HepG2 (cell line): ENCODE results near the gene C21orf91. TPM values are rescaled to one million over a fixed set of nuclear protein-coding genes. Genes with fewer than 3 reads are reported as not detected.

Experiments used
- ATAC-seq: fragments of 200-7000 bp; cut with Tn5 transposase; 3 replicates; pipeline ENCODE4 v1.9.1; 2020; ENCODE audit warnings: mild to moderate bottlenecking, moderate library complexity
- BruUV-seq: library from RNA; stranded (reverse); fragments of 400-500 nt; replicated peaks from 2 replicates; lab custom pipeline; 2021; lab: Mats Ljungman, UMichigan
- CTCF ChIA-PET: fragments of 300-600 bp; formaldehyde crosslinking; extraction: SDS; loops from one replicate; lab custom pipeline; 2021; ENCODE audit warnings: low total read pairs, inconsistent platforms, low intra/inter-chr PET ratio; lab: Yijun Ruan, JAX
- POLR2A ChIA-PET: fragments of 350-600 bp; sonication (Branson Sonifier 250); formaldehyde crosslinking; loops from one replicate; lab custom pipeline; 2020; ENCODE audit warnings: antibody characterized with exemption, inconsistent platforms; lab: Yijun Ruan, JAX
- DNase-seq: peaks from one replicate; pipeline ENCODE4 v3.0.0-alpha.2; 2015; ENCODE audit warnings: low spot score
- FAIRE-seq: peaks from 3 replicates; lab custom pipeline; 2011; peaks lifted over from hg19 to GRCh38; lab: Jason Lieb, UNC
- H2AFZ ChIP-seq: one replicate; pipeline ENCODE4 v1.6.1; 2011; ENCODE audit warnings: low read length, inconsistent platforms
- H3K27ac ChIP-seq: fragments of 300-600 bp; 3 replicates; pipeline ENCODE4 v1.8.0; 2011; ENCODE audit warnings: mixed run types, mild to moderate bottlenecking, mixed read lengths, low read length, inconsistent platforms; ENCODE audit not compliant: insufficient read depth; ENCODE audit errors: extremely low read length
- H3K27me3 ChIP-seq, 2 experiments: fragments of 200-600 bp in 1 of 2; 2 replicates in 1 of 2; 3 replicates in 1 of 2; pipeline versions ENCODE4 v1.6.0 to v1.8.0; 2011; ENCODE audit warnings: low read length in 2 of 2, mild to moderate bottlenecking in 2 of 2, moderate library complexity in 2 of 2, inconsistent platforms in 1 of 2; ENCODE audit not compliant: insufficient read depth in 2 of 2, control insufficient read depth in 1 of 2
- H3K36me3 ChIP-seq, 2 experiments: fragments of 200-600 bp in 1 of 2; replicated peaks in 1 of 2; 2 replicates in 1 of 2; 3 replicates in 1 of 2; pipeline versions ENCODE4 v1.5.1 to v1.8.0; 2011; ENCODE audit warnings: low read length in 2 of 2, inconsistent platforms in 1 of 2; ENCODE audit not compliant: insufficient read depth in 2 of 2, control insufficient read depth in 1 of 2
- H3K4me1 ChIP-seq: 2 replicates; pipeline ENCODE4 v1.5.1; 2012; ENCODE audit warnings: low read length, inconsistent platforms; ENCODE audit not compliant: insufficient read depth
- H3K4me2 ChIP-seq: 2 replicates; pipeline ENCODE4 v1.6.0; 2011; ENCODE audit warnings: low read depth, low read length, inconsistent platforms
- H3K4me3 ChIP-seq, 3 experiments: fragments of 200-600 bp in 1 of 3; sonication (generic), shearing (Covaris generic) in 1 of 3; replicated peaks in 1 of 3; 2 replicates each; pipeline ENCODE4 v1.5.1; 2011 to 2016; ENCODE audit warnings: low read length in 3 of 3, inconsistent platforms in 2 of 3, low read depth in 2 of 3, mild to moderate bottlenecking in 2 of 3, control low read depth in 1 of 3, mixed read lengths in 1 of 3; ENCODE audit not compliant: insufficient read depth in 1 of 3
- H3K79me2 ChIP-seq: one replicate; pipeline ENCODE4 v1.6.1; 2011; ENCODE audit warnings: low read length, inconsistent platforms; ENCODE audit not compliant: insufficient read depth
- H3K9ac ChIP-seq: 2 replicates; pipeline ENCODE4 v1.6.0; 2011; ENCODE audit warnings: mild to moderate bottlenecking, low read depth, low read length, inconsistent platforms; ENCODE audit not compliant: insufficient read depth
- H3K9me3 ChIP-seq: 2 replicates; pipeline ENCODE4 v1.5.1; 2012; ENCODE audit warnings: mild to moderate bottlenecking, low read length
- H4K20me1 ChIP-seq: 2 replicates; pipeline ENCODE4 v1.6.0; 2011; ENCODE audit warnings: inconsistent platforms, mild to moderate bottlenecking, low read length, moderate library complexity; ENCODE audit not compliant: insufficient read depth
- HOXA7 ChIP-seq: sonication (generic); formaldehyde crosslinking; IDR thresholded peaks from 2 replicates; pipeline ENCODE4 v1.8.1; 2022; ENCODE audit warnings: mild to moderate bottlenecking, missing genetic modification reagents, moderate library complexity
- PRDM4 ChIP-seq: sonication (generic); formaldehyde crosslinking; IDR thresholded peaks from 2 replicates; pipeline ENCODE4 v1.9.0; 2021; ENCODE audit warnings: missing genetic modification reagents, borderline replicate concordance
- ZBTB33 ChIP-seq: sonication (generic); formaldehyde crosslinking; IDR thresholded peaks from 2 replicates; pipeline ENCODE4 v1.4.0; 2020; ENCODE audit warnings: missing genetic modification reagents
- ZHX1 ChIP-seq: sonication (generic); formaldehyde crosslinking; IDR thresholded peaks from 2 replicates; pipeline ENCODE4 v1.8.1; 2022; ENCODE audit warnings: low read depth, mild to moderate bottlenecking, missing genetic modification reagents
- ZNF318 ChIP-seq: sonication (generic); formaldehyde crosslinking; IDR thresholded peaks from 2 replicates; pipeline ENCODE4 v1.4.0; 2020; ENCODE audit warnings: mild to moderate bottlenecking, missing genetic modification reagents
- ZNF33A ChIP-seq: sonication (generic); formaldehyde crosslinking; IDR thresholded peaks from 2 replicates; pipeline ENCODE4 v1.5.1; 2020; ENCODE audit warnings: missing genetic modification reagents, mild to moderate bottlenecking, moderate library complexity, borderline replicate concordance
- ZNF530 ChIP-seq: sonication (generic); formaldehyde crosslinking; IDR thresholded peaks from 2 replicates; pipeline ENCODE4 v1.5.0; 2020; ENCODE audit warnings: low read depth, mild to moderate bottlenecking, missing genetic modification reagents
- WGBS: methylation state at CpG from one replicate; pipeline ENCODE4 v1.1.6; 2017; ENCODE audit warnings: low lambda C conversion rate; 5-methylcytosine and 5-hydroxymethylcytosine counted together
- in situ Hi-C: cut with HindIII; loops from 2 replicates; pipeline ENCODE4 v1.10.0; 2017; ENCODE audit warnings: low pct_unique_long_range_greater_than_20kb; ENCODE audit not compliant: extremely low pct_ligation_motif_present
- intact Hi-C: fragments of 100-400 bp; cut with micrococcal nuclease; formaldehyde crosslinking; loops from one replicate; pipeline ENCODE4 v1.10.0; 2022; ENCODE audit not compliant: unreplicated experiment
- polyA plus RNA-seq, 8 experiments: library from polyadenylated mRNA; depleted of rRNA in 3 of 8; stranded (reverse) in 7 of 8; unstranded in 1 of 8; fragments of >200 nt; fragmentation: Illumina TruSeq in 4 of 8; extraction: Trizol in 4 of 8; gene quantifications; 2 replicates each; pipeline versions ENCODE4 v1.2.1 to v1.2.3, GENCODE V29; 2011 to 2016; ENCODE audit warnings: low read depth in 4 of 8, missing spikeins in 1 of 8, mixed read lengths in 1 of 8; ENCODE audit not compliant: insufficient read depth in 1 of 8
- total RNA-seq, 5 experiments: library from RNA; depleted of rRNA; stranded (reverse); fragments of >200 nt; fragmentation: Illumina TruSeq; extraction: Trizol; gene quantifications; 2 replicates each; pipeline ENCODE4 v1.2.3, GENCODE V29; 2016; ENCODE audit warnings: low read depth in 1 of 5

The C21orf91 gene
- total and polyA plus RNA-seq, 2 of the 13 experiments (the other 11 are each of a cell fraction or from before 2014, with no cell fraction given), result 2.9 to 7.8 TPM

GRCh38 chr21:17805966-17806365 is 13.2 kb downstream of the C21orf91 start:
- ATAC-seq (no peak), FAIRE-seq (no peak), DNase-seq (no peak)
- WGBS, result 98% methylated on average over 4 of the region's 4 CpGs
- intact Hi-C loops, result no loop called here
- POLR2A ChIA-PET, result no interaction called here
- Histone ChIP-seq H4K20me1 (no peaks in the 10 kb centered on the region), H2AFZ (no peak overlapping the region), H3K4me2 (no peak overlapping the region), H3K9ac (no peak overlapping the region), H3K27ac (no peak overlapping the region), H3K4me1 (no peaks in the 10 kb centered on the region), H3K36me3 (peaks cover 5 to 29% of the 10 kb centered on the region in 2 experiments; a peak in 4 of 5 replicates), H3K4me3 (no peak overlapping the region), H3K79me2 (no peaks in the 10 kb centered on the region), H3K9me3 (peaks cover 15% of the 10 kb centered on the region), H3K27me3 (no peaks in the 10 kb centered on the region)
- in situ Hi-C loops, result no loop called here
- CTCF ChIA-PET, result no interaction called here
- BruUV-seq, result no TSS peak
- no peak for TF ChIP-seq HOXA7 (CRISPR knock-in tag)
- no peak for TF ChIP-seq ZBTB33
- no peak for TF ChIP-seq ZNF530 (CRISPR knock-in tag)
- TF ChIP-seq PRDM4 (CRISPR knock-in tag), result no peak
- TF ChIP-seq ZHX1 (CRISPR knock-in tag), result no peak
- no peak for TF ChIP-seq ZNF318 (CRISPR knock-in tag)
- TF ChIP-seq ZNF33A (CRISPR knock-in tag), result no peak
